ENCODE data around the gene NPFFR1.
"Not testable (repeated sequence)": the region's sequence is repeated elsewhere in the genome, so short reads cannot be mapped to it uniquely, and the experiment has no call there.

Gene NPFFR1

DNA sequence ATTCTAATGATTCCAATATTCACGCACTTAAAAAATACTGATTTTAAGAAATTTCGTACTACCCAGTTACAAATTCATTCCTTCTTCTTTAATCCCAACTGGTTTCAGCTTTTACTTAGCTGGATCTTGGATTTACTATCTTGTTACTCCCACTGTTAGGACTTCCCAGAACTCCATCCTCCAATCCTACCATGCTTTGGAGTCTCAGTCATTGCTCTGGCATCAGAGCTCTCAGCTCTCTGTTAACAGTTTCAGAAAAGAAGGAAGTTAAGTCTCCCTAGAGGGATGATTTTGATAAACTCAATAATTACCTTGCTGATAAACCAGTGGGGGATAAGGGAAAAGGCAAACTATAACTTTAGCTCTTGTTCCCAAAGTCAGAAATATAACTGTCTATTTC is 60.1 kb downstream of the NPFFR1 start:
- in situ Hi-C loops (cut with HindIII; ENCODE audit: low sequenced_read_pairs): no loop called here
- no peak for DNase-seq (ENCODE audit: low read depth, low spot score)
- no peak overlapping the region for H3K4me3 ChIP-seq (ENCODE audit: low read depth, low read length)
- TF ChIP-seq, protein P1, sequence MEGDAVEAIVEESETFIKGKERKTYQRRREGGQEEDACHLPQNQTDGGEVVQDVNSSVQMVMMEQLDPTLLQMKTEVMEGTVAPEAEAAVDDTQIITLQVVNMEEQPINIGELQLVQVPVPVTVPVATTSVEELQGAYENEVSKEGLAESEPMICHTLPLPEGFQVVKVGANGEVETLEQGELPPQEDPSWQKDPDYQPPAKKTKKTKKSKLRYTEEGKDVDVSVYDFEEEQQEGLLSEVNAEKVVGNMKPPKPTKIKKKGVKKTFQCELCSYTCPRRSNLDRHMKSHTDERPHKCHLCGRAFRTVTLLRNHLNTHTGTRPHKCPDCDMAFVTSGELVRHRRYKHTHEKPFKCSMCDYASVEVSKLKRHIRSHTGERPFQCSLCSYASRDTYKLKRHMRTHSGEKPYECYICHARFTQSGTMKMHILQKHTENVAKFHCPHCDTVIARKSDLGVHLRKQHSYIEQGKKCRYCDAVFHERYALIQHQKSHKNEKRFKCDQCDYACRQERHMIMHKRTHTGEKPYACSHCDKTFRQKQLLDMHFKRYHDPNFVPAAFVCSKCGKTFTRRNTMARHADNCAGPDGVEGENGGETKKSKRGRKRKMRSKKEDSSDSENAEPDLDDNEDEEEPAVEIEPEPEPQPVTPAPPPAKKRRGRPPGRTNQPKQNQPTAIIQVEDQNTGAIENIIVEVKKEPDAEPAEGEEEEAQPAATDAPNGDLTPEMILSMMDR (IDR thresholded peaks at IDR 0.05; ENCODE audit: low read depth, low read length): no peak

DNA sequence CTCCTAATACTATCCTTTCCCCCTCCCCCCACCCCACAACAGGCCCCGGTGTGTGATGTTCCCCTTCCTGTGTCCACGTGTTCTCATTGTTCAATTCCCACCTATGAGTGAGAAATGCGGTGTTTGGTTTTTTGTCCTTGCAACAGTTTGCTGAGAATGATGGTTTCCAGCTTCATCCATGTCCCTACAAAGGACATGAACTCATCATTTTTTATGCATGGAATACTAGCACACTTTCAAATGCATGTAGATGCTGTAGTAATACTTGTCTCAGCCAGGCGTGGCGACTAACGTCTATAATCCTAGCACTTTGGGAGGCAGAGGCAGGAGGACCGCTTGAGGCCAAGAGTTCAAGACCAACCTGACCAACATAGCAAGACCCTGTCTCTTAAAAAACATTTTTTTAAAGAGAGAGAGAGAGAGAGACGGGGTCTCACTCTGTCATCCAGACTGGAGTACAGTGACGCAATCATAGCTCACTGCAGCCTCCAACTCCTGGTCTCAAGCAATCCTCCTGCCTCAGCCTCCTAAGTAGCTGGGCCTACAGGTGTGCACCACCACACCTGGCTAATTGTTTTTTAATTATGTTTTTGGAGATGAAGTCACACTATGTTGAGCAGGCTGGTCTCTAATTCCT is 60.9 kb downstream of the NPFFR1 start:
- DNase-seq (ENCODE audit: low read depth, low spot score); in situ Hi-C loops (cut with HindIII; ENCODE audit: low sequenced_read_pairs); H3K4me3 ChIP-seq (ENCODE audit: low read depth, low read length): not testable (repeated sequence)

DNA sequence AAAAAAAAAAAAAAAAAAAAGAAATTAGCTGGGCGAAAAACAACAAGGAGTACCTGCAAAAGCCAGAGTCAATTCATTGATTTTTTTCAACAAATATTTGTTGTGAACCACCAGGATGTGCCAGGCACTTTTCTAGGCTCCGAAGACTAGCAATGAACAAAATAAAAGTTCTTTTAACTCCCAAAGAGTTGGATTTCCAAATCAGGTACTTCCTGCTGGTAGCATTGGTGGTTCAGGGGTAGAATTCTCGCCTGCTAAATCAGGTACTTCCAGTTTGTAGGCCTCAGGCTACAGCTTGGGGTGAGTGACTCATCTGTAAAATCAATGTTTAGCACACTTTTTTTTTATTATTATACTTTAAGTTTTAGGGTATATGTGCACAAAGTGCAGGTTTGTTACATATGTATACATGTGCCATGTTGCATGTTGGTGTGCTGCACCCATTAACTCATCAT is 61.4 kb downstream of the NPFFR1 start:
- in situ Hi-C loops (cut with HindIII; ENCODE audit: low sequenced_read_pairs): no loop called here
- H3K4me3 ChIP-seq (ENCODE audit: low read depth, low read length): no peak overlapping the region
- TF ChIP-seq, protein P1 (IDR thresholded peaks at IDR 0.05; ENCODE audit: low read depth, low read length): no peak
- peak; percentile 14 for DNase-seq (ENCODE audit: low read depth, low spot score)

DNA sequence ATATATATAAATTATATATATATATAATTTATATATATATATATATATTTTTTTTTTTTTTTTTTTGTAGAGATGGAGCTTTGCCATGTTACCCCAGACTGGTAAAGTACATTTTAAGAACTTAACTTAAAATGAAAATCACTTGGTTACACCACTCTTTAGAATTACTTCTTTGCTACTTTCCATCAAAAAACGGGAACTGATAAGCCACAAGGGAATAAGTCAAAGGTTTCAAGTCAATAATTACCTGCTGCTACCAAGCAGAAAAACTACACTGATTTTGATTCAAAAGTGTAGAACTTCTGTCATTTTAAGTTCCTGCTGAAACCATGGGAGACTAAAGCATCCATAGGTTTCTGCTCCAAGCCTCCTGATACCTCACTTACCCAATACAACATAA is 62.8 kb downstream of the NPFFR1 start:
- TF ChIP-seq, protein P1 (IDR thresholded peaks at IDR 0.05; ENCODE audit: low read depth, low read length): no peak
- no peak for DNase-seq (ENCODE audit: low read depth, low spot score)
- H3K4me3 ChIP-seq (ENCODE audit: low read depth, low read length): no peak overlapping the region
- in situ Hi-C loops (cut with HindIII; ENCODE audit: low sequenced_read_pairs): no loop called here

DNA sequence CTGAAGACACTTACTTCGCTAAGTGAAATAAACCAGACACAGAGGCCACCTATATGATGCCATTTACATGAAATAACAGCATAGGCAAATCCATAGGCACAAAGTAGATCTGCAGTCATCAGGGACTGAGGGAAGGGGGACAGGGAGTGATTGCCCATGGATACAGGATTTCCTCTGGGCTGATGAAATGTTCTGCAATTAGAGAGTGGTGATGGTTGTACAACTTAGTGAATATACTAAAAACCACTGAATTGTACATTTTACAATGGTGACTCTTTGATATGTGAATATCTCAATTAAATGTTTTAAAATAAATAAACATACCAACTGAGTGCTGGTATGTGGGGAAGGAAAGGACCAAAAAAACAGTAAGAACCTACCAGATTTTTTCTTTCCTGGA is 70.9 kb downstream of the NPFFR1 start:
- TF ChIP-seq, protein P1 (IDR thresholded peaks at IDR 0.05; ENCODE audit: low read depth, low read length): no peak
- in situ Hi-C loops (cut with HindIII; ENCODE audit: low sequenced_read_pairs): no loop called here
- no peak overlapping the region for H3K4me3 ChIP-seq (ENCODE audit: low read depth, low read length)
- DNase-seq (ENCODE audit: low read depth, low spot score): no peak

DNA sequence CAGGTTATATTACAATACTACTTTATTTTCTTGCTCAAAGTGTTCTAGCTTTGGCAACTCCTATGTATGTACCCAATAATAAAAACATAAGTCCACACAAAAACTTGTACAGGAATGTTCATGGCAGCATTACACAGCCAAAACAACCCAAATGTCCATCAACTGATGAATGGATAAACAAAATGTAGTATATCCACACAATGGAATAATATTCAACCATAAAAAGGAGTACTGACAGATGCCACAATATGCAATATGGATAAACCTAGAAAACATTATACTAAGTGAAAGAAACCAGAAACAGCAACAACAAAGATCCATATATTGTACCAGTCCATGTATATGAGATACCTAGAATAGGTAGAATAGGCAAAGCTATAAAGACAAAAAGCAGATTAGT is 71.5 kb downstream of the NPFFR1 start:
- in situ Hi-C loops (cut with HindIII; ENCODE audit: low sequenced_read_pairs): no loop called here
- no peak for DNase-seq (ENCODE audit: low read depth, low spot score)
- TF ChIP-seq, protein P1 (IDR thresholded peaks at IDR 0.05; ENCODE audit: low read depth, low read length): no peak
- no peak overlapping the region for H3K4me3 ChIP-seq (ENCODE audit: low read depth, low read length)

DNA sequence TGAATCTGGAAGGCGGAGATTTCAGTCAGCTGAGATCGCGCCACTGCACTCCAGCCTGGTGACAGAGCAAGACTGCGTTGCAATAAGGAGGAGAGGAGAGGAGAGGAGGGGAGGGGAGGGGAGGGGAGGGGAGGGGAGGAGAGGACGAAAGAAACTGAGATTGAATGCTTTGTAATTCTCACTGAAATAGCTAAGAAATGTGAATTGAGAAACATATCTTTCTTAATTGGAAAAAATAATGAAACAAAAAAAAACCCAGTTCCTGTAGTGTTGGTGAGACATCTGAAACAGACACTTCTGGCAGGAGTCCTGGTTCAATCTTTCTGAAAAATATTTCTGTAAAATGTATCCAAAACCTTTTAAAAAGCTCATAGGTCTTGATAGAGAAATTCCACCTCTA is 77.0 kb downstream of the NPFFR1 start:
- TF ChIP-seq, protein P1 (IDR thresholded peaks at IDR 0.05; ENCODE audit: low read depth, low read length): no peak
- no peak overlapping the region for H3K4me3 ChIP-seq (ENCODE audit: low read depth, low read length)
- in situ Hi-C loops (cut with HindIII; ENCODE audit: low sequenced_read_pairs): no loop called here
- no peak for DNase-seq (ENCODE audit: low read depth, low spot score)

All from astrocyte of the spinal cord (primary cell).